Vagina (tissue), 2 donors: ENCODE results near the gene TSACC.

ENCODE experiments used
- POLR2A ChIP-seq, 2 donors: fragments of 450-650 bp; IDR thresholded peaks; one replicate each; pipeline ENCODE4 v1.6.1; 2017; ENCODE audit warnings: antibody characterized with exemption in 2 of 2, mild to moderate bottlenecking in 2 of 2, moderate library complexity in 2 of 2
- TF ChIP-seq, protein P1 (sequence below), 3 experiments: fragments of 450-650 bp in 2 of 3; fragments of 200-600 bp in 1 of 3; sonication (generic) in 1 of 3; IDR thresholded peaks; one replicate each; pipeline ENCODE4 v1.5.1; 2017 to 2019; ENCODE audit warnings: antibody characterized with exemption in 3 of 3, mild to moderate bottlenecking in 2 of 3, moderate library complexity in 2 of 3

DNA sequence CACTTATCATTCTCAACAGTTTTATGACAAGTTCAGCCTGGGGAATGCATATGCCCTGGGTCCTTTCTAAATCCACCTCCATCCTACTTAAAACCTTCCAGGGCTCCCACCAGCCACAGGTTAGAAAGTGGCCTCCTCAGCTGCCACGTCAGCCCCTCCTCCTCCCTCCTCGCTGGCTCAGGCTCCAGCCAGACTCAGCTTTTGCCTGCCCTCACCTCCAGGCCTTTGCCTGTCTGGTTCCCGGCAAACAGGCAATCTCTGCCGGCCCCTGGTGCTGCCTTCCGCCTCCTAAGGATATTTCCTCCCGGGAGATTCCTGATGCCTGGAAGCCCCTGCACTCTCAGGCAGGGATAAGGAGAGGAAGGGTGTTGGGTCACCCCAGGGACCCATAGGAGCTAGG lies 40.2 kb downstream of the TSACC start:
- TF ChIP-seq, protein P1, sequence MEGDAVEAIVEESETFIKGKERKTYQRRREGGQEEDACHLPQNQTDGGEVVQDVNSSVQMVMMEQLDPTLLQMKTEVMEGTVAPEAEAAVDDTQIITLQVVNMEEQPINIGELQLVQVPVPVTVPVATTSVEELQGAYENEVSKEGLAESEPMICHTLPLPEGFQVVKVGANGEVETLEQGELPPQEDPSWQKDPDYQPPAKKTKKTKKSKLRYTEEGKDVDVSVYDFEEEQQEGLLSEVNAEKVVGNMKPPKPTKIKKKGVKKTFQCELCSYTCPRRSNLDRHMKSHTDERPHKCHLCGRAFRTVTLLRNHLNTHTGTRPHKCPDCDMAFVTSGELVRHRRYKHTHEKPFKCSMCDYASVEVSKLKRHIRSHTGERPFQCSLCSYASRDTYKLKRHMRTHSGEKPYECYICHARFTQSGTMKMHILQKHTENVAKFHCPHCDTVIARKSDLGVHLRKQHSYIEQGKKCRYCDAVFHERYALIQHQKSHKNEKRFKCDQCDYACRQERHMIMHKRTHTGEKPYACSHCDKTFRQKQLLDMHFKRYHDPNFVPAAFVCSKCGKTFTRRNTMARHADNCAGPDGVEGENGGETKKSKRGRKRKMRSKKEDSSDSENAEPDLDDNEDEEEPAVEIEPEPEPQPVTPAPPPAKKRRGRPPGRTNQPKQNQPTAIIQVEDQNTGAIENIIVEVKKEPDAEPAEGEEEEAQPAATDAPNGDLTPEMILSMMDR (IDR thresholded peaks at IDR 0.05), result no peak
- no peak for TF ChIP-seq POLR2A (IDR thresholded peaks at IDR 0.05)
